Stomach smooth muscle (tissue), 2 donors: ENCODE results near the gene COMMD7.

Experiments
- H3K27ac ChIP-seq: one replicate; pipeline ENCODE4 v1.7.0; 2013; ENCODE audit warnings: mild to moderate bottlenecking, low read length, inconsistent platforms
- H3K27me3 ChIP-seq, 2 donors: one replicate each; pipeline ENCODE4 v1.7.0; 2013; ENCODE audit warnings: low read length in 2 of 2; ENCODE audit not compliant: insufficient read depth in 2 of 2, control insufficient read depth in 1 of 2
- H3K36me3 ChIP-seq, 2 donors: one replicate each; pipeline ENCODE4 v1.7.0; 2013; ENCODE audit warnings: low read length in 2 of 2; ENCODE audit not compliant: control insufficient read depth in 2 of 2, insufficient read depth in 2 of 2
- H3K4me1 ChIP-seq: one replicate; pipeline ENCODE4 v1.7.0; 2013; ENCODE audit warnings: low read length; ENCODE audit not compliant: control insufficient read depth, insufficient read depth
- H3K4me3 ChIP-seq, 2 donors: one replicate each; pipeline ENCODE4 v1.7.0; 2013; ENCODE audit warnings: low read length in 2 of 2
- H3K9ac ChIP-seq, 2 donors: one replicate each; pipeline ENCODE4 v1.7.0; 2013; ENCODE audit warnings: low read length in 2 of 2, mild to moderate bottlenecking in 1 of 2
- H3K9me3 ChIP-seq, 2 donors: one replicate each; pipeline ENCODE4 v1.7.0; 2013; ENCODE audit warnings: low read length in 2 of 2; ENCODE audit not compliant: control insufficient read depth in 2 of 2
- donor health status: healthy.
- donor health status: Pancreatic carcinoma.

Gene COMMD7

DNA sequence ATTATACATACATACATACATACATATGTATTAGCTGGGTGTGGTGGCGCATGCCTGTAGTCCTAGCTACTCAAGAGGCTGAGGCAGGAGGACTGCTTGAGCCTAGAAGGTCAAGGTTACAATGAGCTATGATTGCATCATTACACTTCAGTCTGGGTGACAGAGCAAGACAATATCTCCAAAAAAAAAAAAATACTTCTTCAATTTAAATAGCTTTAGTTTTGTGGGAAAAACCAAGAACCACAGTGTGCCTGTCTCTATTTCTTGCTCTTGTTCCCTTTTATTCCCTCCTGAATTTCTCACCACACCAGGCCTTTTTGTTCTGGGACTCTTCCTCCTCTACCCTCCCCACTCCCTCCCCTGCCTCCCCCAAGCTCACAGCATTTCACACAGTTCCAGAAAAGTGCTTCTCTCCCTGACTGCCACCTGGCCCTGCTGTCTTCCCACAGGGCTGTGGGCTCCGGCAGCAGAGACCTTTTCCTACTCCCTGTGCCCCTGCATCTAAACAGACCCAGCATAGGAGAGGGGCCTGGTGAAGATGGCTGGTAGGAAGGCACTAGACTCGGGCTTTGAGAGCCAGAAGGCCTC, 70.8 kb downstream of the COMMD7 start:
- H3K9me3 ChIP-seq: no peaks in the 10 kb centered on the region
- peaks cover 2 to 4% of the 10 kb centered on the region in 2 donors for H3K27me3 ChIP-seq
- H3K36me3 ChIP-seq: no peaks in the 10 kb centered on the region
- no peak overlapping the region for H3K27ac ChIP-seq
- H3K4me3 ChIP-seq: no peak overlapping the region
- H3K9ac ChIP-seq: no peak overlapping the region
- H3K4me1 ChIP-seq: no peaks in the 10 kb centered on the region

- no peak overlapping the region for H3K9ac ChIP-seq
- no peak overlapping the region for H3K27ac ChIP-seq
- H3K36me3 ChIP-seq: no peaks in the 10 kb centered on the region
- no peaks in the 10 kb centered on the region for H3K4me1 ChIP-seq
- peaks cover 2 to 4% of the 10 kb centered on the region in 2 donors for H3K27me3 ChIP-seq
- H3K9me3 ChIP-seq: no peaks in the 10 kb centered on the region
- H3K4me3 ChIP-seq: no peak overlapping the region
These were observed 72.4 kb downstream of the COMMD7 start for GRCh38 chr20:32670773-32671455.

- Histone ChIP-seq H3K9me3 (no peaks in the 10 kb centered on the region), H3K27ac (no peak overlapping the region), H3K9ac (no peak overlapping the region), H3K27me3 (peaks cover 0 to 4% of the 10 kb centered on the region in 2 donors), H3K4me1 (no peaks in the 10 kb centered on the region), H3K4me3 (no peak overlapping the region), H3K36me3 (no peaks in the 10 kb centered on the region)
These were observed 76.2 kb downstream of the COMMD7 start for GRCh38 chr20:32667027-32667426.

- no peaks in the 10 kb centered on the region for H3K36me3 ChIP-seq
- peaks cover 0 to 4% of the 10 kb centered on the region in 2 donors for H3K27me3 ChIP-seq
- H3K9ac ChIP-seq: no peak overlapping the region
- no peaks in the 10 kb centered on the region for H3K9me3 ChIP-seq
- no peak overlapping the region for H3K27ac ChIP-seq
- H3K4me1 ChIP-seq: no peaks in the 10 kb centered on the region
- H3K4me3 ChIP-seq: no peak overlapping the region
These were observed 78.5 kb downstream of the COMMD7 start for GRCh38 chr20:32664678-32665159.

- no peaks in the 10 kb centered on the region for H3K4me1 ChIP-seq
- no peak overlapping the region for H3K4me3 ChIP-seq
- no peak overlapping the region for H3K27ac ChIP-seq
- H3K36me3 ChIP-seq: no peaks in the 10 kb centered on the region
- peaks cover 0 to 3% of the 10 kb centered on the region in 2 donors for H3K27me3 ChIP-seq
- H3K9me3 ChIP-seq: no peaks in the 10 kb centered on the region
- no peak overlapping the region for H3K9ac ChIP-seq
These were observed 79.1 kb downstream of the COMMD7 start for GRCh38 chr20:32664012-32664677.

DNA sequence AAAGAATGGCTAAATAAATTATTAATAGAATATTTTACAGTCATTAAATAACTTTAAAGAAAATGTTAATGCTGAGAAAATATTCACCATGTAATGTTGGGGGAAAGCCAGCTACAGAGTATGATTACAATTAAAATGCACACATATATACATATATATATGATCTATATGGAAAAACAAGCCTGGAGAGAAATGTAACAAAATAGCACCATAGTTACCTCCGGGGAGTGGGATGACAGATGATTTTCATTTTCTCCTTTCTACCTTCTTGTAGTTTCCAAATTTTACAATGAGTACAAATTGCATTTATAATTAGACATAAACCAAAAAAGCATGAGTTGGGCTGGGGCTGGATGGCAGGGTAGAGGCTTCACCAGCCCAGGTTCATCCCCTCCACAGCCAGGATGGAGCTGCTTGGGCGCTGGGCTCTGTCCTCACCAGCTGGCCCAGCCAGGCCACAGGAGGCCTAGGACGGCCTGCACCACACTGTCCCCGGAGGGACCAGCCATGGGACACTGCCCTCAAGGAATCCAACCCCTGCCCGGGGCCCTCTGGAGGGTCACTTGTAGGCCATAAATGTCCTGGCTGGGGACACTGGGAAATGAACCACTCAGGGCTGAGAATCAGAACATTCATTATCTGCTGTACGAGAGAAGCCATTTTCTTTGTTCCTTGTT, 79.8 kb downstream of the COMMD7 start:
- Histone ChIP-seq H3K27me3 (no peaks in the 10 kb centered on the region), H3K4me3 (no peak overlapping the region), H3K4me1 (no peaks in the 10 kb centered on the region), H3K9ac (no peak overlapping the region), H3K9me3 (no peaks in the 10 kb centered on the region), H3K27ac (no peak overlapping the region), H3K36me3 (no peaks in the 10 kb centered on the region)

GRCh38 chr20:32661820-32662528, 81.3 kb downstream of the COMMD7 start:
- H3K27ac ChIP-seq: no peak overlapping the region
- H3K9me3 ChIP-seq: no peaks in the 10 kb centered on the region
- H3K36me3 ChIP-seq: no peaks in the 10 kb centered on the region
- H3K4me1 ChIP-seq: no peaks in the 10 kb centered on the region
- no peaks in the 10 kb centered on the region for H3K27me3 ChIP-seq
- no peak overlapping the region for H3K4me3 ChIP-seq
- H3K9ac ChIP-seq: no peak overlapping the region

- no peaks in the 10 kb centered on the region for H3K9me3 ChIP-seq
- H3K9ac ChIP-seq: no peak overlapping the region
- H3K36me3 ChIP-seq: no peaks in the 10 kb centered on the region
- H3K27me3 ChIP-seq: no peaks in the 10 kb centered on the region
- no peak overlapping the region for H3K4me3 ChIP-seq
- no peaks in the 10 kb centered on the region for H3K4me1 ChIP-seq
- H3K27ac ChIP-seq: no peak overlapping the region
These were observed 82.6 kb downstream of the COMMD7 start for GRCh38 chr20:32660661-32661060.

DNA sequence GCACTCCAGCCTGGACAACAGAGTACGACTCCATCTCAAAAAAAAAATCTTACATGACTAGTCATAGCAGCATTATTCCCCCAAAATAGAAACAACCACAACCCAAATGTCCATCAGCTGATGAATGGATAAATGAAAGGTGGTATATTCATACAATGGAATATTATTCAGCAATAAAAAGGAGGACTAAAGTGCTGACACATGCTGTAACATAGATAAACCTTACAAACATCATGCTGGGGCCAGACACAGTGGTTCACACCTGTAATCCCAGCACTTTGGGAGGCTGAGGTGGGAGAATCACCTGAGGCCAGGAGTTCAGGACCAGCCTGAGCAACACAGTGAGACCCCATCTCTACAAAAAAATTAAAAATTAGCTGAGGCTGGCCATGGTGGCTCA, 86.4 kb downstream of the COMMD7 start:
- Histone ChIP-seq H3K4me1 (peaks cover 3% of the 10 kb centered on the region), H3K9ac (no peak overlapping the region), H3K4me3 (no peak overlapping the region), H3K27ac (no peak overlapping the region), H3K27me3 (no peaks in the 10 kb centered on the region), H3K36me3 (no peaks in the 10 kb centered on the region), H3K9me3 (no peaks in the 10 kb centered on the region)

GRCh38 chr20:32655903-32656512, 87.3 kb downstream of the COMMD7 start:
- Histone ChIP-seq H3K27ac (no peak overlapping the region), H3K27me3 (no peaks in the 10 kb centered on the region), H3K9ac (no peak overlapping the region), H3K36me3 (no peaks in the 10 kb centered on the region), H3K9me3 (no peaks in the 10 kb centered on the region), H3K4me3 (no peak overlapping the region), H3K4me1 (peaks cover 3% of the 10 kb centered on the region)
